IPS-18a (cell line): ENCODE results near the gene STKLD1.

Experiments
- H3K27ac ChIP-seq: one replicate; pipeline ENCODE4 v1.5.1; 2013; ENCODE audit warnings: low read length
- H3K27me3 ChIP-seq: one replicate; pipeline ENCODE4 v1.6.1; 2013; ENCODE audit warnings: mild to moderate bottlenecking, low read length; ENCODE audit not compliant: control insufficient read depth, insufficient read depth
- H3K36me3 ChIP-seq: one replicate; pipeline ENCODE4 v1.6.1; 2013; ENCODE audit warnings: low read depth, low read length; ENCODE audit not compliant: control insufficient read depth
- H3K4me1 ChIP-seq: one replicate; pipeline ENCODE4 v1.6.1; 2013; ENCODE audit warnings: low read depth, low read length; ENCODE audit not compliant: control insufficient read depth
- H3K4me3 ChIP-seq: one replicate; pipeline ENCODE4 v1.5.1; 2013; ENCODE audit warnings: low read length
- H3K9ac ChIP-seq: one replicate; pipeline ENCODE4 v1.6.1; 2013; ENCODE audit warnings: mild to moderate bottlenecking, low read length, moderate library complexity
- H3K9me3 ChIP-seq: one replicate; pipeline ENCODE4 v1.6.1; 2013; ENCODE audit warnings: low read depth, low read length; ENCODE audit not compliant: control insufficient read depth

STKLD1 gene

GRCh38 chr9:133347515-133347984 is 28.6 kb upstream of the STKLD1 start:
- Histone ChIP-seq H3K27ac (no peak overlapping the region), H3K4me1 (no peaks in the 10 kb centered on the region), H3K9ac (peak overlapping the region; percentile 99), H3K27me3 (no peaks in the 10 kb centered on the region), H3K4me3 (peak overlapping the region; percentile 97), H3K36me3 (peaks cover 58% of the 10 kb centered on the region), H3K9me3 (no peaks in the 10 kb centered on the region)

- Histone ChIP-seq H3K4me3 (peak within 1 kb of the TSS; percentile 97), H3K27me3 (no peaks in the 10 kb centered on the region), H3K36me3 (peaks cover 59% of the 10 kb centered on the region), H3K9me3 (no peaks in the 10 kb centered on the region), H3K4me1 (no peaks in the 10 kb centered on the region), H3K27ac (peak within 1 kb of the TSS; percentile 98), H3K9ac (peak within 1 kb of the TSS; percentile 99)
These were observed 28.0 kb upstream of the STKLD1 start, which contains the start of the genes MED22 and RPL7A for GRCh38 chr9:133347985-133348717. Gene MED22, minus strand, starts transcription at chr9:133348131. Its CDS starts 1,469 bp downstream, at chr9:133346662. Gene RPL7A, plus strand, starts transcription at chr9:133348218. Its CDS starts 26 bp downstream, at chr9:133348244.

- peak overlapping the region; percentile 99 for H3K9ac ChIP-seq
- H3K9me3 ChIP-seq = no peaks in the 10 kb centered on the region
- no peaks in the 10 kb centered on the region for H3K4me1 ChIP-seq
- no peaks in the 10 kb centered on the region for H3K27me3 ChIP-seq
- peak overlapping the region; percentile 97 for H3K4me3 ChIP-seq
- peaks cover 54% of the 10 kb centered on the region for H3K36me3 ChIP-seq
- H3K27ac ChIP-seq = peak overlapping the region; percentile 98
These were observed 27.2 kb upstream of the STKLD1 start for GRCh38 chr9:133348718-133349573.

DNA sequence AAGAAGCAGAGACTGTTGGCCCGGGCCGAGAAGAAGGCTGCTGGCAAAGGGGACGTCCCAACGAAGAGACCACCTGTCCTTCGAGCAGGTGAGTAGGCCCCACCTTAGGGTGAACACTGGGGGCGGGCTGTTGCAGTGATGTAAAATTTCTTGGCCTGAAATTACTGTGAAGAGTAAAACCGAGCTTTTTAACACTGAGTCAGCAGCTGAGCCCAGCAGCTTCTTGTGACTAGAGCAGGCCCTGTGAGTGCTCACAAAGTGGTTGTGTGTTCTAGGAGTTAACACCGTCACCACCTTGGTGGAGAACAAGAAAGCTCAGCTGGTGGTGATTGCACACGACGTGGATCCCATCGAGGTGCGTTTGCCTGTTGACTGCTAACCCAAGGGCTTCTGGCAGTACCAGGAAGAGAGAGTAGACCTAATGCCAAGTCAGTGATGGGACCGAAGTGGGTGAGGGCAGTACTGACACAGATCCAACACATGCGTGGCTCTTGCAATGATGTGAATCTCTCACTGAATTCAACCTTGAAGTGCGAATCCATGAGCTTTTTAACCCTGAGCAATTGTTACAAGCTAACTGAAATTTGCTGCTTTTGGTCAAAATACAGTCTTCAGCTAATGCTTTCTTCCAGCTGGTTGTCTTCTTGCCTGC is 26.1 kb upstream of the STKLD1 start:
- H3K27me3 ChIP-seq = no peaks in the 10 kb centered on the region
- no peaks in the 10 kb centered on the region for H3K9me3 ChIP-seq
- H3K4me3 ChIP-seq = peak overlapping the region; percentile 97
- no peaks in the 10 kb centered on the region for H3K4me1 ChIP-seq
- no peak overlapping the region for H3K9ac ChIP-seq
- H3K36me3 ChIP-seq = peaks cover 45% of the 10 kb centered on the region
- no peak overlapping the region for H3K27ac ChIP-seq

DNA sequence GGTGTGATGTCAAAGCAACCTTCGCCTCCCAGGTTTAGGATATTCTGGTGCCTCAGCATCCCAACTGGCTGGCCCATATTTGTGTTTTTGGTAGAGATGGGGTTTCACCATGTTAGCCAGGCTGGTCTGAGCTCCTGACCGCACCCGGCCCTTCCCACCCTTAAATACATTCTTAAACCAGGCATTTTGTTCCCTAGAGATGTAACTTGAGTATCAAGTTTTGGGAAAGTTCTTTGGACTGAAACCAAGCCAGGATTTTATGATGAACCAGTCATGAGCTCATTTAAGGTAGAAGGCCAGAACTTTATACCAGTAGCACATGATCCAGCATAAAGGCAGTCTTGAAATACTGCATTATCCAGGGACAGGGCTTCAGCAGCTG is 24.6 kb upstream of the STKLD1 start:
- Histone ChIP-seq H3K9me3 (no peaks in the 10 kb centered on the region), H3K36me3 (peaks cover 45% of the 10 kb centered on the region), H3K27ac (no peak overlapping the region), H3K4me3 (no peak overlapping the region), H3K27me3 (no peaks in the 10 kb centered on the region), H3K9ac (no peak overlapping the region), H3K4me1 (no peaks in the 10 kb centered on the region)

DNA sequence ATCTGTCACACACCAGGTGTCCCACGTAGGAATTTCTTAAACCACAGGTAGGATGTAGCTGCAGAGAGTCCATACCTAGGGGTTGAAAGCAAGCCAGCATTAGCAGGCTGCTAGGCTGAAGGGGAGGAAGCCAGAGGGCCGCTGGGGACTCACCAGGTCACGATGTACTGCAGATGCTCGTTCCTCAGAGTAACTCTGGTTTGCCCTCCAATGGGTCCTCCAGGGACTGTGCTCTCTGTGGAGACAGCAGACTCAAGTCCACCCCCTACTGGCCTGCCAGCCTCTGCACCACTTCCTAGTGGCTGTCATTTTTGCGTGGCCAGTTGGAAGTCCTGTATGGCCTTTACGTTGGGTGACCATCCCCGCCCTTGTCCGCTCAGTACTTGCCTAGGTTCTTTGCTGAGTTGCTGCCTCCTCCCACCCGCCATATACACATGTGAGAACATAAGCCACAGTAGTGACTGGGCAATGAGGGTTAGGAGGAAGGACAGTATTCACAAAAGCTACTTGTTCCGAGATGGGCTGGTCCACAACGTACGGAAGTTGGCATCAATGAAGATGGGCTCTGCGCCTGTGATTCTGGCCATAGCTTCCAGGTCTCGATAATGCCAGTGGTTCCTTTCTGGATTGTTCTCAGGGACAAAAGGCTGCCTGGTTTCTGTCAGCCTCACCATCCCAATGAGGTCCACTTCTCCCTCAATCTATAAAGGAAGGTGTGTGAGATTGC is 24.1 kb upstream of the STKLD1 start:
- no peak overlapping the region for H3K27ac ChIP-seq
- no peak overlapping the region for H3K9ac ChIP-seq
- no peaks in the 10 kb centered on the region for H3K9me3 ChIP-seq
- no peak overlapping the region for H3K4me3 ChIP-seq
- peaks cover 45% of the 10 kb centered on the region for H3K36me3 ChIP-seq
- no peaks in the 10 kb centered on the region for H3K27me3 ChIP-seq
- peaks cover under 1% of the 10 kb centered on the region for H3K4me1 ChIP-seq

DNA sequence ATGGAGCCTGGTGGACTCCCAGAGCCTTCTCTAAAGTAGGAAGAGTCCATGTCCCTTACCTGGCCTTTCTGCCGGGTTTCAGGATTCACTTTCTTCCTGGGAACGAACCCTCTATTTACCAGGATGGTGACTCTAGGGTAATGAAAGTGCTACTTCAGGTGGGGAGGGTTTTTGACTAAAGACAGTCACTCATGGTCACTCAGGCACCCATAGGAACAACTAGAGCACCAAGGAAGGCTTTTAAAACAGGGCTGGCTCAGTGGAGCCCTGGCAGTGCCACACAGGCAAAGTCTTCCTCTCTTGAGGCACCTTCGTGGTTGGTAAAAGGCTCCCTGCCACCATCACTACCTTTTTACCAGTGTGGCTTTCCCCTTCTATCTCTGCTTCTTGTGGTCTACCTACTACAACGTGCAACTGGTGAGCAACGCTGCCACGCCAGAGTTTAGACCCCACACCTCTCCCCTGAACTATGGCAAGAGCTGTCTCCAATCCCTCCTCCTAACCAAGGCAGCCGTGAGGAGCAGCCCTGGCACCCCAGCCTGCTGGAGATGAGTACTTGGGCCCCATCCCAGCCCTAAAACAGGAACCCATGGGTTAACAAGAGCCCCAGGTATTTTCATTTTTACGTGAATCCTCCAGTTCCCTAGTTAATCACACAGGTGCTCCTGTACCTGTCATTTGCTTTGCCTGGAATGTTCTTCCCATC is 23.4 kb upstream of the STKLD1 start:
- Histone ChIP-seq H3K36me3 (peaks cover 45% of the 10 kb centered on the region), H3K27ac (no peak overlapping the region), H3K4me3 (no peak overlapping the region)

GRCh38 chr9:133353548-133353947 is 22.6 kb upstream of the STKLD1 start:
- Histone ChIP-seq H3K4me1 (peaks cover 5% of the 10 kb centered on the region), H3K4me3 (no peak overlapping the region), H3K9ac (no peak overlapping the region), H3K9me3 (no peaks in the 10 kb centered on the region), H3K36me3 (peaks cover 45% of the 10 kb centered on the region), H3K27me3 (no peaks in the 10 kb centered on the region), H3K27ac (no peak overlapping the region)

More for the DNA sequence above, 23.4 kb upstream of the STKLD1 start:
- Histone ChIP-seq H3K9me3 (no peaks in the 10 kb centered on the region), H3K27me3 (no peaks in the 10 kb centered on the region), H3K9ac (no peak overlapping the region), H3K4me1 (peaks cover 5% of the 10 kb centered on the region)

DNA sequence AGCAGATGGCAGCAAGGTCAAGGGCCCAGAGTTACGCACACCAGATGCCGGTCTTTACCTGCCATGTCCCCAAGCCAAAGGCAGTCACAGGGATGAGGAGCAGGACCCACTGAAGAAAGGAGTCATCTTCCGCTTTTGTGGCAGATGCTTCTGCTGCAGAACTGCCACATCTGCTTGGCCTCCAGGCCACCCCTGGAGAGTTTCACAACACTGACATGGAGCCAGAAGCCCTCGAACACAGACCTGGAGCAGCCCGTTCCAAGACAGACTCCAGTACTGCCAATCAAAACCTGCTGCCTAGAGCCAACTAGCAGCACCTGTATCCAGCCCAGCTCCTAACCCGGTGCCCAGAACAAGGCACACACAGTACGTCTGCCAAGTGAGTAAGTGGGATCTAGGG is 21.4 kb upstream of the STKLD1 start:
- H3K9ac ChIP-seq = no peak overlapping the region

GRCh38 chr9:133355881-133356357 is 20.2 kb upstream of the STKLD1 start:
- H3K9ac ChIP-seq = peak overlapping the region; percentile 75
- no peak overlapping the region for H3K27ac ChIP-seq
- no peaks in the 10 kb centered on the region for H3K27me3 ChIP-seq
- peaks cover 37% of the 10 kb centered on the region for H3K36me3 ChIP-seq
- H3K4me1 ChIP-seq = peaks cover 5% of the 10 kb centered on the region
- H3K4me3 ChIP-seq = peak overlapping the region; percentile 88
- H3K9me3 ChIP-seq = no peaks in the 10 kb centered on the region

More for the DNA sequence above, 21.4 kb upstream of the STKLD1 start:
- Histone ChIP-seq H3K4me1 (peaks cover 5% of the 10 kb centered on the region), H3K27ac (no peak overlapping the region), H3K36me3 (peaks cover 38% of the 10 kb centered on the region), H3K9me3 (no peaks in the 10 kb centered on the region), H3K4me3 (no peak overlapping the region), H3K27me3 (no peaks in the 10 kb centered on the region)
